ENCODE measurements around the gene MICALL2. TPM values are rescaled to one million over a fixed set of nuclear protein-coding genes. Genes with fewer than 3 reads are reported as not detected.

MICALL2 gene
- 1 to 10 TPM in 4 of 5 experiments, under 1 TPM in 1; 0.89 to 5.0 (median 3.3) TPM for total RNA-seq
- under 1 TPM; 0.37 to 0.55 TPM for polyA plus RNA-seq
- 2.7 reads per million, percentile 14 among the genes with 10 or more reads in this experiment for total RNA-seq

- H3K36me3 Mint-ChIP-seq, result no peaks in the 10 kb centered on the region
- Histone ChIP-seq H3K27ac (ENCODE audit: low read depth, low read length) (peak within 1 kb of the TSS; percentile 58), H3K27me3 (ENCODE audit: control insufficient read depth in 2 of 2, insufficient read depth in 2 of 2, low read length in 2 of 2) (no peaks in the 10 kb centered on the region), H3K4me3 (ENCODE audit: low read length) (peak within 1 kb of the TSS; percentile 73), H3K9me3 (ENCODE audit: control insufficient read depth in 2 of 3, low read length in 3 of 3) (no peaks in the 10 kb centered on the region), H3K4me1 (ENCODE audit: control insufficient read depth in 2 of 2, insufficient read depth in 2 of 2, low read length in 2 of 2) (peaks cover 8 to 14% of the 10 kb centered on the region in 2 donors), H3K36me3 (ENCODE audit: control insufficient read depth in 2 of 3, insufficient read depth in 3 of 3, low read length in 3 of 3) (no peaks in the 10 kb centered on the region)
- CTCF ChIA-PET, result no interaction called here
- H3K9me3 Mint-ChIP-seq, result no peaks in the 10 kb centered on the region
- H3K27ac Mint-ChIP-seq, result peak within 1 kb of the TSS in 7 of 9 donors; percentile 41 to 80 (median 65)
- H3K27me3 Mint-ChIP-seq, result peaks cover 0 to 5% (median 0%) of the 10 kb centered on the region in 5 donors
- POLR2A ChIA-PET, result interaction anchor here (0.7 kb wide), 1 partner anchor 278 kb away, joined by 3 read pairs; no protein-coding TSS in a partner anchor
- DNase-seq (peak in 2 of 9 donors; percentile 25 to 39), ATAC-seq (peak; percentile 16)
- intact Hi-C loops (cut with micrococcal nuclease), result loop anchor here (1.0 to 2.0 kb wide), 13 partner anchors 15 to 1096 kb away; partner anchors contain the start of genes BRAT1 (in 1 of the 2), COX19 (in 1 of the 2), EIF3B (in 1 of the 2) and INTS1 (in 1 of the 2)
- H3K4me1 Mint-ChIP-seq, result peaks cover 7 to 25% (median 18%) of the 10 kb centered on the region in 7 donors
- H3K4me3 Mint-ChIP-seq, result peak within 1 kb of the TSS; percentile 58 to 78 (median 74)
Measured at GRCh38 chr7:1458683-1459511, at the start of gene MICALL2. MICALL2 (minus strand) TSS chr7:1459470; CDS start chr7:1459326, 144 bp downstream.

GRCh38 chr7:1508277-1508758, 49.0 kb upstream of the MICALL2 start:
- ChIA-PET POLR2A (interaction anchor here (0.7 to 1.3 kb wide), 4 partner anchors 8 to 67 kb away, joined by 3 to 9 read pairs (median 4); no protein-coding TSS in a partner anchor), CTCF (interaction anchor here (0.6 to 1.5 kb wide), 2 partner anchors 48 to 54 kb away, joined by 4 to 6 read pairs; partner anchors contain the start of gene TMEM184A)
- DNase-seq, result no peak

GRCh38 chr7:1505731-1506550, 46.7 kb upstream of the MICALL2 start:
- H3K27me3 Mint-ChIP-seq, result peaks cover 0 to 4% (median 0%) of the 10 kb centered on the region in 5 donors
- intact Hi-C loops (cut with micrococcal nuclease), result no loop called here
- H3K9me3 Mint-ChIP-seq, result peaks cover 0 to 2% (median 0%) of the 10 kb centered on the region in 11 donors
- no peaks in the 10 kb centered on the region for H3K9me3 ChIP-seq (ENCODE audit: control insufficient read depth in 2 of 3, low read length in 3 of 3)
- peaks cover 0 to 7% (median 5%) of the 10 kb centered on the region in 5 donors for H3K36me3 Mint-ChIP-seq
- H3K4me1 Mint-ChIP-seq, result peaks cover 33 to 65% (median 38%) of the 10 kb centered on the region in 7 donors
- no peak for ATAC-seq
- no peak overlapping the region for H3K4me3 ChIP-seq (ENCODE audit: low read length)
- peak overlapping the region in 8 of 9 donors; percentile 58 to 87 (median 66) for H3K27ac Mint-ChIP-seq
- CTCF ChIA-PET, result interaction anchor here (1.3 to 2.4 kb wide), 3 partner anchors 24 to 32 kb away, joined by 3 to 12 read pairs (median 4); partner anchors contain the start of gene MAFK
- peaks cover 0 to 19% (median 0%) of the 10 kb centered on the region in 3 experiments for H3K36me3 ChIP-seq (ENCODE audit: control insufficient read depth in 2 of 3, insufficient read depth in 3 of 3, low read length in 3 of 3)
- H3K4me1 ChIP-seq (ENCODE audit: control insufficient read depth in 2 of 2, insufficient read depth in 2 of 2, low read length in 2 of 2), result peaks cover 18 to 35% of the 10 kb centered on the region in 2 donors
- H3K27ac ChIP-seq (ENCODE audit: low read depth, low read length), result peak overlapping the region; percentile 41
- peak in 2 of 9 donors; percentile 20 to 29 for DNase-seq
- POLR2A ChIA-PET, result interaction anchor here (0.7 to 2.7 kb wide), 7 partner anchors 8 to 33 kb away, joined by 3 to 12 read pairs (median 3); no protein-coding TSS in a partner anchor
- H3K27me3 ChIP-seq (ENCODE audit: control insufficient read depth in 2 of 2, insufficient read depth in 2 of 2, low read length in 2 of 2), result no peaks in the 10 kb centered on the region
- peak overlapping the region; percentile 66 to 94 (median 80) for H3K4me3 Mint-ChIP-seq

More at GRCh38 chr7:1508277-1508758, 49.0 kb upstream of the MICALL2 start:
- H3K27me3 Mint-ChIP-seq, result peaks cover 0 to 4% (median 0%) of the 10 kb centered on the region in 5 donors
- peak overlapping the region; percentile 16 to 76 (median 62) for H3K4me3 Mint-ChIP-seq
- H3K27ac Mint-ChIP-seq, result peak overlapping the region; percentile 32 to 81 (median 74)
- H3K9me3 Mint-ChIP-seq, result no peaks in the 10 kb centered on the region
- no peaks in the 10 kb centered on the region for H3K9me3 ChIP-seq (ENCODE audit: control insufficient read depth in 2 of 3, low read length in 3 of 3)
- peaks cover 29 to 68% (median 37%) of the 10 kb centered on the region in 7 donors for H3K4me1 Mint-ChIP-seq
- no peaks in the 10 kb centered on the region for H3K36me3 Mint-ChIP-seq
- no peak overlapping the region for H3K27ac ChIP-seq (ENCODE audit: low read depth, low read length)
- H3K27me3 ChIP-seq (ENCODE audit: control insufficient read depth in 2 of 2, insufficient read depth in 2 of 2, low read length in 2 of 2), result no peaks in the 10 kb centered on the region
- no peak for ATAC-seq
- intact Hi-C loops (cut with micrococcal nuclease), result no loop called here
- H3K4me3 ChIP-seq (ENCODE audit: low read length), result no peak overlapping the region
- H3K36me3 ChIP-seq (ENCODE audit: control insufficient read depth in 2 of 3, insufficient read depth in 3 of 3, low read length in 3 of 3), result no peaks in the 10 kb centered on the region
- H3K4me1 ChIP-seq (ENCODE audit: control insufficient read depth in 2 of 2, insufficient read depth in 2 of 2, low read length in 2 of 2), result peaks cover 9 to 42% of the 10 kb centered on the region in 2 donors

GRCh38 chr7:1503816-1504775, 44.8 kb upstream of the MICALL2 start, which contains the start of gene INTS1:
INTS1 (minus strand) TSS chr7:1504389; CDS start chr7:1503960, 429 bp downstream.
- ChIA-PET POLR2A (interaction anchor here (0.6 to 2.7 kb wide), 6 partner anchors 8 to 820 kb away, joined by 3 to 12 read pairs (median 3); no protein-coding TSS in a partner anchor), CTCF (interaction anchor here (0.6 to 1.0 kb wide), 3 partner anchors 52 to 1023 kb away, joined by 3 to 5 read pairs (median 3); no protein-coding TSS in a partner anchor)
- intact Hi-C loops (cut with micrococcal nuclease), result loop anchor here (1.0 kb wide), 5 partner anchors 8 to 66 kb away; partner anchors contain the start of genes PSMG3 (in 2 of the 2), MICALL2 (in 1 of the 2) and TMEM184A (in 1 of the 2)
- peak; percentile 96 for ATAC-seq
- Histone ChIP-seq H3K9me3 (ENCODE audit: control insufficient read depth in 2 of 3, low read length in 3 of 3) (no peaks in the 10 kb centered on the region), H3K4me1 (ENCODE audit: control insufficient read depth in 2 of 2, insufficient read depth in 2 of 2, low read length in 2 of 2) (peaks cover 18 to 35% of the 10 kb centered on the region in 2 donors), H3K36me3 (ENCODE audit: control insufficient read depth in 2 of 3, insufficient read depth in 3 of 3, low read length in 3 of 3) (peaks cover 0 to 38% (median 0%) of the 10 kb centered on the region in 3 experiments), H3K27ac (ENCODE audit: low read depth, low read length) (peak within 1 kb of the TSS; percentile 77), H3K4me3 (ENCODE audit: low read length) (peak within 1 kb of the TSS; percentile 77), H3K27me3 (ENCODE audit: control insufficient read depth in 2 of 2, insufficient read depth in 2 of 2, low read length in 2 of 2) (no peaks in the 10 kb centered on the region)
- peak; percentile 82 to 93 (median 88) for DNase-seq
- H3K27ac Mint-ChIP-seq, result peak within 1 kb of the TSS in 8 of 9 donors; percentile 59 to 88 (median 77)
- H3K36me3 Mint-ChIP-seq, result peaks cover 0 to 13% (median 5%) of the 10 kb centered on the region in 5 donors
- peaks cover 0 to 4% (median 0%) of the 10 kb centered on the region in 5 donors for H3K27me3 Mint-ChIP-seq
- peak within 1 kb of the TSS; percentile 80 to 94 (median 87) for H3K4me3 Mint-ChIP-seq
- peaks cover 35 to 60% (median 42%) of the 10 kb centered on the region in 7 donors for H3K4me1 Mint-ChIP-seq
- peaks cover 0 to 2% (median 0%) of the 10 kb centered on the region in 11 donors for H3K9me3 Mint-ChIP-seq

- H3K4me1 ChIP-seq (ENCODE audit: control insufficient read depth in 2 of 2, insufficient read depth in 2 of 2, low read length in 2 of 2), result peaks cover 18 to 35% of the 10 kb centered on the region in 2 donors
- Mint-ChIP-seq H3K9me3 (peaks cover 0 to 2% (median 0%) of the 10 kb centered on the region in 11 donors), H3K27me3 (peaks cover 0 to 4% (median 0%) of the 10 kb centered on the region in 5 donors), H3K4me1 (peaks cover 35 to 55% (median 38%) of the 10 kb centered on the region in 7 donors), H3K36me3 (peaks cover 0 to 13% (median 5%) of the 10 kb centered on the region in 5 donors), H3K27ac (peak overlapping the region in 8 of 9 donors; percentile 59 to 83 (median 69)), H3K4me3 (peak overlapping the region; percentile 63 to 94 (median 86))
- peaks cover 0 to 41% (median 0%) of the 10 kb centered on the region in 3 experiments for H3K36me3 ChIP-seq (ENCODE audit: control insufficient read depth in 2 of 3, insufficient read depth in 3 of 3, low read length in 3 of 3)
- H3K9me3 ChIP-seq (ENCODE audit: control insufficient read depth in 2 of 3, low read length in 3 of 3), result no peaks in the 10 kb centered on the region
- no peak for ATAC-seq
- CTCF ChIA-PET, result no interaction called here
- peak overlapping the region; percentile 77 for H3K4me3 ChIP-seq (ENCODE audit: low read length)
- intact Hi-C loops (cut with micrococcal nuclease), result no loop called here
- peak overlapping the region; percentile 77 for H3K27ac ChIP-seq (ENCODE audit: low read depth, low read length)
- no peaks in the 10 kb centered on the region for H3K27me3 ChIP-seq (ENCODE audit: control insufficient read depth in 2 of 2, insufficient read depth in 2 of 2, low read length in 2 of 2)
- no peak for DNase-seq
- POLR2A ChIA-PET, result interaction anchor here (0.6 to 1.6 kb wide), 3 partner anchors 9 to 686 kb away, joined by 3 to 4 read pairs (median 3); no protein-coding TSS in a partner anchor
Measured at GRCh38 chr7:1503390-1503789, 44.1 kb upstream of the MICALL2 start.
